K562 (cell line): ENCODE results near the gene COX6B2. TPM values are rescaled to one million over a fixed set of nuclear protein-coding genes. Genes with fewer than 3 reads are reported as not detected.

Experiments used
- ATAC-seq: fragments of 200-7000 bp; cut with Tn5 transposase; 3 replicates; pipeline ENCODE4 v1.9.1; 2020; ENCODE audit warnings: moderate library complexity
- BruUV-seq: library from RNA; stranded (reverse); fragments of 400-500 nt; replicated peaks from 2 replicates; lab custom pipeline; 2021; lab: Mats Ljungman, UMichigan
- CTCF ChIA-PET: fragments of 300-600 bp; formaldehyde crosslinking; extraction: SDS; loops from one replicate; lab custom pipeline; 2021; ENCODE audit warnings: low intra/inter-chr PET ratio; lab: Yijun Ruan, JAX
- POLR2A ChIA-PET: fragments of 300-600, 350-650 bp; sonication (Branson Sonifier 250); formaldehyde crosslinking; extraction: SDS; loops from one replicate; lab custom pipeline; 2021; ENCODE audit warnings: antibody characterized with exemption, inconsistent platforms; lab: Yijun Ruan, JAX
- DNase-seq, 4 experiments: peaks; one replicate each; pipeline versions ENCODE4 v3.0.0 to v3.0.0-alpha.2; 2011 to 2018; ENCODE audit warnings: low spot score in 3 of 4, mixed read lengths in 3 of 4; ENCODE audit errors: extremely low read depth in 1 of 4
- FAIRE-seq: peaks from 2 replicates; lab custom pipeline; 2011; peaks lifted over from hg19 to GRCh38; lab: Jason Lieb, UNC
- H2AFZ ChIP-seq: 2 replicates; pipeline ENCODE4 v1.6.0; 2011; ENCODE audit warnings: low read depth, low read length, control low read depth, inconsistent platforms
- H3K27ac ChIP-seq: fragments of 200-600 bp; 3 replicates; pipeline ENCODE4 v1.8.0; 2011; ENCODE audit warnings: low read depth, mild to moderate bottlenecking, control low read depth, inconsistent platforms, low read length, moderate library complexity, mixed read lengths; ENCODE audit errors: extremely low read depth
- H3K27me3 ChIP-seq, 2 experiments: fragments of 300-600 bp in 1 of 2; 2 replicates in 1 of 2; 3 replicates in 1 of 2; pipeline versions ENCODE4 v1.6.0 to v1.8.0; 2011; ENCODE audit warnings: inconsistent platforms in 2 of 2, low read length in 2 of 2, mild to moderate bottlenecking in 1 of 2, mixed read lengths in 1 of 2, moderate library complexity in 1 of 2; ENCODE audit not compliant: control insufficient read depth in 2 of 2, insufficient read depth in 2 of 2
- H3K36me3 ChIP-seq: fragments of 300-600 bp; 3 replicates; pipeline ENCODE4 v1.8.0; 2011; ENCODE audit warnings: mild to moderate bottlenecking, low read length, inconsistent platforms; ENCODE audit not compliant: control insufficient read depth, insufficient read depth
- H3K4me1 ChIP-seq, 2 experiments: fragments of 200-600 bp in 1 of 2; replicated peaks in 1 of 2; 2 replicates in 1 of 2; 3 replicates in 1 of 2; pipeline versions ENCODE4 v1.5.1 to v1.8.0; 2011; ENCODE audit warnings: inconsistent platforms in 2 of 2, low read length in 2 of 2, mild to moderate bottlenecking in 1 of 2, mixed read lengths in 1 of 2, moderate library complexity in 1 of 2; ENCODE audit not compliant: control insufficient read depth in 2 of 2, insufficient read depth in 2 of 2
- H3K4me2 ChIP-seq: 2 replicates; pipeline ENCODE4 v1.6.1; 2011; ENCODE audit warnings: low read length, control low read depth, inconsistent platforms, mixed read lengths; ENCODE audit not compliant: insufficient read depth
- H3K4me3 ChIP-seq: fragments of 200-600 bp; sonication (generic), shearing (Covaris generic); 2 replicates; pipeline ENCODE4 v1.5.1; 2016; ENCODE audit warnings: control low read depth, inconsistent platforms
- H3K79me2 ChIP-seq: fragments of 200-600 bp; 3 replicates; pipeline ENCODE4 v1.8.0; 2011; ENCODE audit warnings: low read length, inconsistent platforms; ENCODE audit not compliant: control insufficient read depth, insufficient read depth
- H3K9ac ChIP-seq, 2 experiments: 2 replicates each; pipeline versions ENCODE4 v1.6.0 to v1.6.1; 2011; ENCODE audit warnings: low read depth in 2 of 2, low read length in 2 of 2, control low read depth in 1 of 2, inconsistent platforms in 1 of 2, mild to moderate bottlenecking in 1 of 2, mixed read lengths in 1 of 2; ENCODE audit not compliant: insufficient read depth in 1 of 2
- H3K9me1 ChIP-seq: one replicate; pipeline ENCODE4 v1.6.0; 2011; ENCODE audit warnings: inconsistent platforms, mild to moderate bottlenecking, low read length, moderate library complexity; ENCODE audit not compliant: control insufficient read depth, insufficient read depth
- H3K9me3 ChIP-seq: replicated peaks from 2 replicates; pipeline ENCODE4 v1.5.1; 2011; ENCODE audit warnings: low read depth, low read length, inconsistent platforms; ENCODE audit not compliant: control insufficient read depth, insufficient read depth
- H4K20me1 ChIP-seq: replicated peaks from 2 replicates; pipeline ENCODE4 v1.6.1; 2011; ENCODE audit warnings: low read length, inconsistent platforms, mixed read lengths; ENCODE audit not compliant: control insufficient read depth, insufficient read depth
- FOXA3 ChIP-seq, 2 experiments: fragments of 450-650 bp in 1 of 2; sonication (generic) in 1 of 2; formaldehyde crosslinking; IDR thresholded peaks in 1 of 2; conservative IDR thresholded peaks in 1 of 2; 2 replicates each; pipeline versions ENCODE4 v1.4.0 to v1.8.0; 2020 to 2022; ENCODE audit warnings: mild to moderate bottlenecking in 2 of 2, missing genetic modification reagents in 1 of 2
- HSF4 ChIP-seq: fragments of 250-450 bp; sonication (Bioruptor Pico); IDR thresholded peaks from 2 replicates; pipeline ENCODE4 v2.1.2; 2022; ENCODE audit warnings: mild to moderate bottlenecking, moderate library complexity, borderline replicate concordance
- NFYB ChIP-seq: IDR thresholded peaks from 2 replicates; pipeline ENCODE4 v1.6.1; 2011; ENCODE audit warnings: mild to moderate bottlenecking, moderate library complexity; ENCODE audit not compliant: insufficient read length; ENCODE audit errors: extremely low read depth
- RFX7 ChIP-seq: fragments of 250-450 bp; sonication (Bioruptor Pico); IDR thresholded peaks from 2 replicates; pipeline ENCODE4 v1.5.1; 2021; ENCODE audit warnings: mild to moderate bottlenecking
- SIN3B ChIP-seq: fragments of 450-650 bp; IDR thresholded peaks from 2 replicates; pipeline ENCODE4 v1.6.1; 2017; ENCODE audit warnings: low read depth, mild to moderate bottlenecking, moderate library complexity
- SREBF2 ChIP-seq: sonication (generic); formaldehyde crosslinking; IDR thresholded peaks from 2 replicates; pipeline ENCODE4 v1.4.0; 2020; ENCODE audit warnings: mild to moderate bottlenecking, missing genetic modification reagents
- WGBS: fragments of 100-300 bp; shearing (Covaris generic); methylation state at CpG from one replicate; pipeline ENCODE4 v1.1.6; 2016; ENCODE audit warnings: low coverage, mixed read lengths; ENCODE audit not compliant: insufficient coverage; ENCODE audit errors: missing lambda C conversion rate; 5-methylcytosine and 5-hydroxymethylcytosine counted together
- in situ Hi-C: fragments of 300-500 bp; cut with MboI; formaldehyde crosslinking; loops from 4 replicates; pipeline ENCODE4 v1.15.0; 2018; ENCODE audit warnings: inconsistent platforms, mixed read lengths
- intact Hi-C: fragments of 100-400 bp; cut with micrococcal nuclease; formaldehyde crosslinking; loops from 2 replicates; pipeline ENCODE4 v1.14.2; 2022
- polyA plus RNA-seq, 8 experiments: library from polyadenylated mRNA; depleted of rRNA in 4 of 8; stranded (reverse) in 5 of 8; unstranded in 3 of 8; fragments of >200 nt; fragmentation: Nextera tagmentation in 2 of 8; fragmentation: Illumina TruSeq in 1 of 8; extraction: Ambion mirVana in 2 of 8; extraction: Trizol in 1 of 8; gene quantifications; 2 replicates each; pipeline versions ENCODE4 v1.2.1 to v1.2.3, GENCODE V29; 2011 to 2014; ENCODE audit warnings: inconsistent platforms in 1 of 8, missing spikeins in 1 of 8
- total RNA-seq, 7 experiments: library from RNA; depleted of rRNA in 6 of 7; stranded (reverse); fragments of >200 nt in 6 of 7; fragmentation: Illumina TruSeq in 2 of 7; extraction: Trizol in 2 of 7; gene quantifications; 2 replicates each; pipeline versions ENCODE4 v1.2.1 to v1.2.3, GENCODE V29; 2011 to 2021; ENCODE audit warnings: low replicate concordance in 1 of 7
- TF ChIP-seq, protein P1 (sequence below), 2 experiments: fragments of 450-650 bp; IDR thresholded peaks; 2 replicates each; pipeline ENCODE4 v1.6.1; 2018; ENCODE audit warnings: mild to moderate bottlenecking in 2 of 2, low read depth in 1 of 2; ENCODE audit not compliant: partially characterized antibody in 2 of 2
- TF ChIP-seq, protein P2 (sequence below), 2 experiments: fragments of 450-650 bp in 1 of 2; sonication (generic) in 1 of 2; formaldehyde crosslinking; conservative IDR thresholded peaks; 2 replicates each; pipeline versions ENCODE4 v1.4.0 to v1.8.1; 2020 to 2022; ENCODE audit warnings: mild to moderate bottlenecking in 1 of 2, missing genetic modification reagents in 1 of 2
- TF ChIP-seq, protein P3 (sequence below): sonication (generic); formaldehyde crosslinking; IDR thresholded peaks from 2 replicates; pipeline ENCODE4 v1.8.1; 2023; ENCODE audit warnings: mild to moderate bottlenecking, missing genetic modification reagents, moderate library complexity
- TF ChIP-seq, protein P4 (sequence below), 2 experiments: IDR thresholded peaks; 2 replicates each; pipeline ENCODE4 v1.6.1; 2011; ENCODE audit warnings: borderline replicate concordance in 1 of 2, control low read depth in 1 of 2, low read depth in 1 of 2, low read length in 1 of 2, mild to moderate bottlenecking in 1 of 2, mixed read lengths in 1 of 2, moderate library complexity in 1 of 2; ENCODE audit not compliant: insufficient read depth in 1 of 2, insufficient read length in 1 of 2, poor library complexity in 1 of 2, severe bottlenecking in 1 of 2; ENCODE audit errors: extremely low read depth in 1 of 2
- TF ChIP-seq, protein P5 (sequence below): fragments of 250-450 bp; sonication (Bioruptor Pico); IDR thresholded peaks from 2 replicates; pipeline ENCODE4 v1.6.1; 2021; ENCODE audit warnings: mild to moderate bottlenecking

Gene COX6B2
- total and polyA plus RNA-seq, 9 of the 15 experiments (the other 6 are each of a cell fraction or from before 2014, with no cell fraction given), result 0.40 to 2.5 (median 0.83) TPM

DNA sequence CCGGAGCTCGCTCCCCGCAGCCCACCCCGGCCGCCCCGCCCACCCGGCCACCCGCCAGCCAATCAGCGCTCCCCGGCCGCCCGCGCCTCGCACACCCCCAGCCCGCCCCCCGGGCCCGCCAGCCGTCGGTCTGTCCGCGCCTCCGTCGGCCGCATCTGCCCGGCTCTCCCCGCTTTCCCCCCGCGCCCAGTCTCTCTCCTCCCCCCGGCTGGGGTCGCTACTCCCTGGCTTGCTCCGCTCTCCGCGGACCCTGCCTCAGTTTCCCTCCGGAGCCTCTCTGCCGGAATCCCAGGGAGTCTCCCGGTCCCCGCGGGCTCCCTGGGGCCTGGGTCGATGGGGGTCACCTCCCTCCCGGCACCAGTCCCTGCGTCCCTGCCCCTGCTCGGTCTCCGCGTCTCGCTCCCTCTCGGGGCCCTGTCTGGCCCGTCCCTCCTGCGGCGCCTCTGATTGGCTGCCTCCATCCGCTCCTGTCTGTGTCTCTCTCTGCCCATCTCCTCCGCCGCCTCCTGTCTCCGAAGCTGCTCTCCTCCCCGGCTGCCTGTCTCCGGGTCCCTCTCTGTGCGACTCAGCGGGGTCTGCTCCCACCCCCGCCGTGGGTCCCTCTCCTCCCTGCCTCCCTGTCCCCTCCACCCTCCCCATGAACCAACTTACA, 15.3 kb upstream of the COX6B2 start:
- POLR2A ChIA-PET, result interaction anchor here (1.2 kb wide), 1 partner anchor 9 kb away, joined by 3 read pairs; no protein-coding TSS in a partner anchor
- 2% methylated on average over 28 of the region's 59 CpGs for WGBS
- Histone ChIP-seq H3K36me3 (no peaks in the 10 kb centered on the region), H3K9me1 (no peaks in the 10 kb centered on the region), H3K4me1 (peaks cover 2 to 56% of the 10 kb centered on the region in 2 experiments; a peak in 3 of 5 replicates), H3K4me2 (peak overlapping the region; percentile 39; the same call in 1 of the 2 replicates), H4K20me1 (0 out of 2 replicates have a peak, but pooled peaks cover 3% of the 10 kb centered on the region), H3K79me2 (no peaks in the 10 kb centered on the region), H3K27ac (no peak overlapping the region), H3K27me3 (peaks cover 11% of the 10 kb centered on the region in 2 experiments; a peak in 4 of 5 replicates), H2AFZ (peak overlapping the region; percentile 58; the same call in 1 of the 2 replicates), H3K9me3 (no peaks in the 10 kb centered on the region), H3K4me3 (no peak overlapping the region; the same call in 1 of the 2 replicates), H3K9ac (peak overlapping the region in 1 of 2 experiments; percentile 81; a peak in 2 of 4 replicates)
- ATAC-seq (peak; percentile 64), FAIRE-seq (no peak), DNase-seq (peak; percentile 52 to 93 (median 86))
- BruUV-seq, result no TSS peak
- intact Hi-C loops (no loop called here), in situ Hi-C loops (no loop called here)
- CTCF ChIA-PET, result no interaction called here
- TF ChIP-seq, protein P1, sequence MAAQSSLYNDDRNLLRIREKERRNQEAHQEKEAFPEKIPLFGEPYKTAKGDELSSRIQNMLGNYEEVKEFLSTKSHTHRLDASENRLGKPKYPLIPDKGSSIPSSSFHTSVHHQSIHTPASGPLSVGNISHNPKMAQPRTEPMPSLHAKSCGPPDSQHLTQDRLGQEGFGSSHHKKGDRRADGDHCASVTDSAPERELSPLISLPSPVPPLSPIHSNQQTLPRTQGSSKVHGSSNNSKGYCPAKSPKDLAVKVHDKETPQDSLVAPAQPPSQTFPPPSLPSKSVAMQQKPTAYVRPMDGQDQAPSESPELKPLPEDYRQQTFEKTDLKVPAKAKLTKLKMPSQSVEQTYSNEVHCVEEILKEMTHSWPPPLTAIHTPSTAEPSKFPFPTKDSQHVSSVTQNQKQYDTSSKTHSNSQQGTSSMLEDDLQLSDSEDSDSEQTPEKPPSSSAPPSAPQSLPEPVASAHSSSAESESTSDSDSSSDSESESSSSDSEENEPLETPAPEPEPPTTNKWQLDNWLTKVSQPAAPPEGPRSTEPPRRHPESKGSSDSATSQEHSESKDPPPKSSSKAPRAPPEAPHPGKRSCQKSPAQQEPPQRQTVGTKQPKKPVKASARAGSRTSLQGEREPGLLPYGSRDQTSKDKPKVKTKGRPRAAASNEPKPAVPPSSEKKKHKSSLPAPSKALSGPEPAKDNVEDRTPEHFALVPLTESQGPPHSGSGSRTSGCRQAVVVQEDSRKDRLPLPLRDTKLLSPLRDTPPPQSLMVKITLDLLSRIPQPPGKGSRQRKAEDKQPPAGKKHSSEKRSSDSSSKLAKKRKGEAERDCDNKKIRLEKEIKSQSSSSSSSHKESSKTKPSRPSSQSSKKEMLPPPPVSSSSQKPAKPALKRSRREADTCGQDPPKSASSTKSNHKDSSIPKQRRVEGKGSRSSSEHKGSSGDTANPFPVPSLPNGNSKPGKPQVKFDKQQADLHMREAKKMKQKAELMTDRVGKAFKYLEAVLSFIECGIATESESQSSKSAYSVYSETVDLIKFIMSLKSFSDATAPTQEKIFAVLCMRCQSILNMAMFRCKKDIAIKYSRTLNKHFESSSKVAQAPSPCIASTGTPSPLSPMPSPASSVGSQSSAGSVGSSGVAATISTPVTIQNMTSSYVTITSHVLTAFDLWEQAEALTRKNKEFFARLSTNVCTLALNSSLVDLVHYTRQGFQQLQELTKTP (IDR thresholded peaks at IDR 0.05; ENCODE audit: low read depth in 1 of 2, partially characterized antibody in 2 of 2), result no peak
- TF ChIP-seq, protein P2, sequence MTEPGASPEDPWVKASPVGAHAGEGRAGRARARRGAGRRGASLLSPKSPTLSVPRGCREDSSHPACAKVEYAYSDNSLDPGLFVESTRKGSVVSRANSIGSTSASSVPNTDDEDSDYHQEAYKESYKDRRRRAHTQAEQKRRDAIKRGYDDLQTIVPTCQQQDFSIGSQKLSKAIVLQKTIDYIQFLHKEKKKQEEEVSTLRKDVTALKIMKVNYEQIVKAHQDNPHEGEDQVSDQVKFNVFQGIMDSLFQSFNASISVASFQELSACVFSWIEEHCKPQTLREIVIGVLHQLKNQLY (CRISPR knock-in tag; conservative IDR thresholded peaks at IDR 0.05), result no peak
- no peak for TF ChIP-seq FOXA3 (CRISPR knock-in tag; conservative IDR thresholded peaks at IDR 0.05 in 1 of 2, IDR thresholded peaks at IDR 0.05 in 1 of 2)
- TF ChIP-seq, protein P3, sequence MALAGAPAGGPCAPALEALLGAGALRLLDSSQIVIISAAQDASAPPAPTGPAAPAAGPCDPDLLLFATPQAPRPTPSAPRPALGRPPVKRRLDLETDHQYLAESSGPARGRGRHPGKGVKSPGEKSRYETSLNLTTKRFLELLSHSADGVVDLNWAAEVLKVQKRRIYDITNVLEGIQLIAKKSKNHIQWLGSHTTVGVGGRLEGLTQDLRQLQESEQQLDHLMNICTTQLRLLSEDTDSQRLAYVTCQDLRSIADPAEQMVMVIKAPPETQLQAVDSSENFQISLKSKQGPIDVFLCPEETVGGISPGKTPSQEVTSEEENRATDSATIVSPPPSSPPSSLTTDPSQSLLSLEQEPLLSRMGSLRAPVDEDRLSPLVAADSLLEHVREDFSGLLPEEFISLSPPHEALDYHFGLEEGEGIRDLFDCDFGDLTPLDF (CRISPR knock-in tag), result no peak
- TF ChIP-seq HSF4 (CRISPR knock-in tag), result no peak
- no peak for TF ChIP-seq RFX7 (CRISPR knock-in tag)
- TF ChIP-seq, protein P4, sequence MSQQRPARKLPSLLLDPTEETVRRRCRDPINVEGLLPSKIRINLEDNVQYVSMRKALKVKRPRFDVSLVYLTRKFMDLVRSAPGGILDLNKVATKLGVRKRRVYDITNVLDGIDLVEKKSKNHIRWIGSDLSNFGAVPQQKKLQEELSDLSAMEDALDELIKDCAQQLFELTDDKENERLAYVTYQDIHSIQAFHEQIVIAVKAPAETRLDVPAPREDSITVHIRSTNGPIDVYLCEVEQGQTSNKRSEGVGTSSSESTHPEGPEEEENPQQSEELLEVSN (IDR thresholded peaks at IDR 0.05; ENCODE audit: borderline replicate concordance in 1 of 2, extremely low read depth in 1 of 2, insufficient read depth in 1 of 2, insufficient read length in 1 of 2, low read depth in 1 of 2, low read length in 1 of 2, poor library complexity in 1 of 2, severe bottlenecking in 1 of 2), result peak in 1 of 2 experiments; percentile 22
- no peak for TF ChIP-seq NFYB
- TF ChIP-seq, protein P5, sequence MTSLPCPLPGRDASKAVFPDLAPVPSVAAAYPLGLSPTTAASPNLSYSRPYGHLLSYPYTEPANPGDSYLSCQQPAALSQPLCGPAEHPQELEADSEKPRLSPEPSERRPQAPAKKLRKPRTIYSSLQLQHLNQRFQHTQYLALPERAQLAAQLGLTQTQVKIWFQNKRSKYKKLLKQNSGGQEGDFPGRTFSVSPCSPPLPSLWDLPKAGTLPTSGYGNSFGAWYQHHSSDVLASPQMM (CRISPR knock-in tag), result no peak
- TF ChIP-seq SIN3B, result no peak
- no peak for TF ChIP-seq SREBF2 (CRISPR knock-in tag)
